HS-5 (cell line): Measurements from ENCODE around the gene WDR45B.
"Not testable (repeated sequence)": the region's sequence is repeated elsewhere in the genome, so short reads cannot be mapped to it uniquely, and the experiment has no call there.

Experiments
- DNase-seq: peaks from one replicate; pipeline ENCODE4 v3.0.0-alpha.2; 2012; ENCODE audit warnings: low read depth

Gene WDR45B

GRCh38 chr17:82657926-82658325 lies 9.7 kb upstream of the WDR45B start:
- DNase-seq, result no peak

GRCh38 chr17:82656266-82656665 lies 8.0 kb upstream of the WDR45B start:
- no peak for DNase-seq

- no peak for DNase-seq
Observed at GRCh38 chr17:82655523-82655922, 7.3 kb upstream of the WDR45B start.

- DNase-seq, result no peak
Observed at GRCh38 chr17:82655038-82655479, 6.8 kb upstream of the WDR45B start.

GRCh38 chr17:82654611-82655010 lies 6.4 kb upstream of the WDR45B start:
- DNase-seq, result not testable (repeated sequence)

GRCh38 chr17:82653651-82654528 lies 5.6 kb upstream of the WDR45B start:
- DNase-seq, result no peak

- no peak for DNase-seq
Observed at GRCh38 chr17:82650723-82651122, 2.5 kb upstream of the WDR45B start.

GRCh38 chr17:82649501-82650261 lies 1.4 kb upstream of the WDR45B start:
- no peak for DNase-seq

- DNase-seq, result no peak
Observed at GRCh38 chr17:82648742-82649331, 593 bp upstream of the WDR45B start.

GRCh38 chr17:82647593-82648164 lies 565 bp downstream of the WDR45B start:
- DNase-seq, result no peak

- no peak for DNase-seq
Observed at GRCh38 chr17:82645516-82645915, 2.7 kb downstream of the WDR45B start.

GRCh38 chr17:82644148-82644547 lies 4.1 kb downstream of the WDR45B start:
- no peak for DNase-seq

GRCh38 chr17:82642022-82642421 lies 6.2 kb downstream of the WDR45B start:
- DNase-seq, result no peak

GRCh38 chr17:82640036-82640435 lies 8.2 kb downstream of the WDR45B start:
- no peak for DNase-seq

- no peak for DNase-seq
Observed at GRCh38 chr17:82639628-82640027, 8.6 kb downstream of the WDR45B start.

GRCh38 chr17:82638183-82638773 lies 10.0 kb downstream of the WDR45B start:
- DNase-seq, result no peak

GRCh38 chr17:82636626-82637598 lies 11.3 kb downstream of the WDR45B start:
- no peak for DNase-seq

GRCh38 chr17:82633343-82633742 lies 14.9 kb downstream of the WDR45B start:
- no peak for DNase-seq

- no peak for DNase-seq
Observed at GRCh38 chr17:82632451-82632850, 15.8 kb downstream of the WDR45B start.

GRCh38 chr17:82631544-82631943 lies 16.7 kb downstream of the WDR45B start:
- DNase-seq, result no peak

GRCh38 chr17:82630212-82630611 lies 18.0 kb downstream of the WDR45B start:
- DNase-seq, result no peak
